ENCODE results near the gene UGT1A6. TPM values are rescaled to one million over a fixed set of nuclear protein-coding genes. Genes with fewer than 3 reads are reported as not detected.

The UGT1A6 gene
- total RNA-seq, 6 experiments from 2014 or later: 79.4 to 315 (median 139) TPM

GRCh38 chr2:233680361-233681045, 12.2 kb upstream of the UGT1A6 start:
- Histone ChIP-seq H3K36me3 (no peaks in the 10 kb centered on the region), H3K4me1 (peaks cover 0 to 31% (median 0%) of the 10 kb centered on the region in 4 donors), H3K27me3 (no peaks in the 10 kb centered on the region), H3K27ac (no peak overlapping the region), H3K4me3 (no peak overlapping the region), H3K9me3 (no peaks in the 10 kb centered on the region)
- intact Hi-C loops (cut with DNase I): no loop called here
- ATAC-seq: peak in 2 of 4 donors; percentile 28 to 31
- 72% methylated on average over 2 of the region's 4 CpGs for WGBS (ENCODE audit: insufficient coverage, low coverage, low lambda C conversion rate, missing lambda C conversion rate)
- no peak for TF ChIP-seq CTCF (IDR thresholded peaks at IDR 0.05)
- TF ChIP-seq POLR2A (IDR thresholded peaks at IDR 0.05): no peak
- no peak for DNase-seq

GRCh38 chr2:233681521-233682099, 11.1 kb upstream of the UGT1A6 start, which contains the start of gene UGT1A7:
Gene UGT1A7 (plus strand): TSS chr2:233681901. CDS start chr2:233681938, 37 bp downstream.
- no peaks in the 10 kb centered on the region for H3K9me3 ChIP-seq
- H3K4me1 ChIP-seq: peaks cover 0 to 20% (median 0%) of the 10 kb centered on the region in 4 donors
- ATAC-seq: peak in 2 of 4 donors; percentile 29 to 56
- H3K4me3 ChIP-seq: no peak within 1 kb of the TSS
- TF ChIP-seq CTCF (IDR thresholded peaks at IDR 0.05) (no peak), POLR2A (IDR thresholded peaks at IDR 0.05) (no peak)
- H3K36me3 ChIP-seq: no peaks in the 10 kb centered on the region
- no peak for DNase-seq
- no peaks in the 10 kb centered on the region for H3K27me3 ChIP-seq
- no peak within 1 kb of the TSS for H3K27ac ChIP-seq
- intact Hi-C loops (cut with DNase I): no loop called here
- WGBS (ENCODE audit: insufficient coverage, low coverage, low lambda C conversion rate, missing lambda C conversion rate): 44% methylated on average over 3 of the region's 5 CpGs

- Histone ChIP-seq H3K4me3 (no peak overlapping the region), H3K36me3 (no peaks in the 10 kb centered on the region), H3K4me1 (peaks cover 0 to 16% (median 0%) of the 10 kb centered on the region in 4 donors), H3K27me3 (no peaks in the 10 kb centered on the region), H3K27ac (no peak overlapping the region), H3K9me3 (no peaks in the 10 kb centered on the region)
- intact Hi-C loops (cut with DNase I): no loop called here
- no peak for ATAC-seq
- WGBS (ENCODE audit: insufficient coverage, low coverage, low lambda C conversion rate, missing lambda C conversion rate): 94% methylated on average over 1 of the region's 1 CpG
- DNase-seq: no peak
- TF ChIP-seq CTCF (IDR thresholded peaks at IDR 0.05): no peak
- TF ChIP-seq POLR2A (IDR thresholded peaks at IDR 0.05): no peak
Measured at GRCh38 chr2:233684640-233685039, 8.1 kb upstream of the UGT1A6 start.

GRCh38 chr2:233686928-233687327, 5.8 kb upstream of the UGT1A6 start:
- H3K9me3 ChIP-seq: no peaks in the 10 kb centered on the region
- intact Hi-C loops (cut with DNase I): no loop called here
- no peaks in the 10 kb centered on the region for H3K27me3 ChIP-seq
- no peaks in the 10 kb centered on the region for H3K36me3 ChIP-seq
- DNase-seq: no peak
- no peak overlapping the region for H3K4me3 ChIP-seq
- WGBS (ENCODE audit: insufficient coverage, low coverage, low lambda C conversion rate, missing lambda C conversion rate): 55% methylated on average over 5 of the region's 5 CpGs
- no peak for TF ChIP-seq CTCF (IDR thresholded peaks at IDR 0.05)
- no peak for TF ChIP-seq POLR2A (IDR thresholded peaks at IDR 0.05)
- no peak for ATAC-seq
- H3K4me1 ChIP-seq: peaks cover 0 to 29% (median 2%) of the 10 kb centered on the region in 4 donors
- H3K27ac ChIP-seq: no peak overlapping the region

Measured in right lobe of liver (tissue), 6 donors.